ENCODE data around the gene MX2.
A peak's percentile ranks its signal among the peaks of the same experiment; 100 is the strongest.

MX2 gene

DNA sequence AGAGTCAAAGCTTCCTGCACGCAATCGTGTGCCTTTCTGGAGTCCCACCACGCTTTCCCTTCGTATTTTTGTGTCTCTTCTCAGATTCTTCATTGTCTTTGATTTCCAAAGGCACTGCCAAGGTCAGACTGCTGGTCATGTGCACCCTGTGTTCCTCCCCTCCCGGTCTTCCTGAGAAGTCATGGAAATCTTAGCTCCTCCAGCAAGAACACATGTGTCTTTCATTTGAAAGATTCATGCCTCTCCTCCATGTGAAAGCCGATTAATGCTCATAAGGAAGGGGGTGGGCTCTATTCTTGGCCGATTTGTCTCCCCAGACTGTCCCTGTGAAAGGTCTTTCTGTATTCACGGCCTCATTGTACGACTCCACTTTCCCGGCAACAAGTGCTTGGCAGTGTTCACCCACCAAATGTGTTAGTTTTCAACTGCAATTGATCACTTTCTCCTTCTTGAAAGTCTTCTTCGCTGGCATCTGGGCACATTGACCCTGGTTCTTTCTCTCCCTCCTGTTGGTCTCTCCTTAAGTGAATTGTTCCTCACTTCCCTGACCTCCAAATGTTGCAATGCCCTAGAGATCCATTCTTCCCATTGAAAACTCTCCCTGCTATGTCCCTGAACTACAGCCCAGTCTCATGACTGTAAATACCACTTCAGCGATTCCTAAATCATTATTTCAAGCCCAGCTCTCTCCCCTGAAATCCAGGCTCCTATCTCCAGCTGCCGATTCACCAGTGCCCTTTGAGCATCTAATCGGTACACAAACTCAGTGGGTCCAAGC is 25.4 kb downstream of the MX2 start:
- DNase-seq (ENCODE audit: low read depth) = peak; percentile 43
- TF ChIP-seq, protein P1, sequence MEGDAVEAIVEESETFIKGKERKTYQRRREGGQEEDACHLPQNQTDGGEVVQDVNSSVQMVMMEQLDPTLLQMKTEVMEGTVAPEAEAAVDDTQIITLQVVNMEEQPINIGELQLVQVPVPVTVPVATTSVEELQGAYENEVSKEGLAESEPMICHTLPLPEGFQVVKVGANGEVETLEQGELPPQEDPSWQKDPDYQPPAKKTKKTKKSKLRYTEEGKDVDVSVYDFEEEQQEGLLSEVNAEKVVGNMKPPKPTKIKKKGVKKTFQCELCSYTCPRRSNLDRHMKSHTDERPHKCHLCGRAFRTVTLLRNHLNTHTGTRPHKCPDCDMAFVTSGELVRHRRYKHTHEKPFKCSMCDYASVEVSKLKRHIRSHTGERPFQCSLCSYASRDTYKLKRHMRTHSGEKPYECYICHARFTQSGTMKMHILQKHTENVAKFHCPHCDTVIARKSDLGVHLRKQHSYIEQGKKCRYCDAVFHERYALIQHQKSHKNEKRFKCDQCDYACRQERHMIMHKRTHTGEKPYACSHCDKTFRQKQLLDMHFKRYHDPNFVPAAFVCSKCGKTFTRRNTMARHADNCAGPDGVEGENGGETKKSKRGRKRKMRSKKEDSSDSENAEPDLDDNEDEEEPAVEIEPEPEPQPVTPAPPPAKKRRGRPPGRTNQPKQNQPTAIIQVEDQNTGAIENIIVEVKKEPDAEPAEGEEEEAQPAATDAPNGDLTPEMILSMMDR (conservative IDR thresholded peaks at IDR 0.05; ENCODE audit: control insufficient read depth, insufficient read depth, low read depth, low read length) = no peak

DNA sequence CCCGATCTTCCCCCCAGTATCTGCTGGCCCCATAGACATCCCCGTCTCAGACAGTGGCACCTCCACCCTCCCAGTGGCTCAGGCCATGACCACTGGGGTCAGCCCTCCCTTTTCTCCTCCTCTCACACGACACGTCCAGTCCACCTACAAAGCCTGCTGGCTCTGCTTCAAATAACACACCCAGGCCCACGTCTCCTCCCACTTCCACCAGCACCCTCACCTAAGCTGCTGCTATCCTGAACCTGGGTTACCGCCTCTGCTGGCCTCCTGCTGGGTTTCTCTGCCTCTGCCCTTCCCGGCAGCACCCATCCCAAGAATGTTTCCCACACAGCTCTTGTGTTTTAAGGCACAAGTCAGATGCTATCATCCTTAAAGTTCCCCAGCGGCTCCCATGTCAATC is 26.0 kb downstream of the MX2 start:
- H3K4me3 ChIP-seq (ENCODE audit: control insufficient read depth, low read depth, low read length) = no peak overlapping the region
- DNase-seq (ENCODE audit: low read depth) = no peak
- TF ChIP-seq, protein P1 (conservative IDR thresholded peaks at IDR 0.05; ENCODE audit: control insufficient read depth, insufficient read depth, low read depth, low read length) = no peak

More for the DNA sequence above, 25.4 kb downstream of the MX2 start:
- H3K4me3 ChIP-seq (ENCODE audit: control insufficient read depth, low read depth, low read length) = no peak overlapping the region

DNA sequence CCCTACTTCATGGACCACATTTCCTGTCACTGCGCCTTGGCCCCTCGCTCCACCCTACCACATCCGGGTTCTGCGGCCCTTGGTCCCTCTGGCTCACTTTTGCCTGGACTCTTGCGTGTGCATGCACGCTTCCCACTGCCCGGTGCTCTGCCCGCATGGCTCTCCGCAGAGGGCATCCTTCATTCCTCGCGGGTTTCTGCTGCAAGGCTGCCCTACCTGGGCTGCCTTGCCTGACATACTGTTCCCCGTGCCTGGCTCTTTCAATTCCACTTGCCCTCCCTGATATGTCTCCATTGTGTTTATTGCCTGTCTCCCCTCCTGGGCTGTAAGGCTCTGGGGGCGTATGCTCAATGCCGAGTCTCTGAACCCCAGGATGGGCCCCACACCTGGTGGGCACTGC is 26.4 kb downstream of the MX2 start:
- TF ChIP-seq, protein P1 (conservative IDR thresholded peaks at IDR 0.05; ENCODE audit: control insufficient read depth, insufficient read depth, low read depth, low read length) = no peak

DNA sequence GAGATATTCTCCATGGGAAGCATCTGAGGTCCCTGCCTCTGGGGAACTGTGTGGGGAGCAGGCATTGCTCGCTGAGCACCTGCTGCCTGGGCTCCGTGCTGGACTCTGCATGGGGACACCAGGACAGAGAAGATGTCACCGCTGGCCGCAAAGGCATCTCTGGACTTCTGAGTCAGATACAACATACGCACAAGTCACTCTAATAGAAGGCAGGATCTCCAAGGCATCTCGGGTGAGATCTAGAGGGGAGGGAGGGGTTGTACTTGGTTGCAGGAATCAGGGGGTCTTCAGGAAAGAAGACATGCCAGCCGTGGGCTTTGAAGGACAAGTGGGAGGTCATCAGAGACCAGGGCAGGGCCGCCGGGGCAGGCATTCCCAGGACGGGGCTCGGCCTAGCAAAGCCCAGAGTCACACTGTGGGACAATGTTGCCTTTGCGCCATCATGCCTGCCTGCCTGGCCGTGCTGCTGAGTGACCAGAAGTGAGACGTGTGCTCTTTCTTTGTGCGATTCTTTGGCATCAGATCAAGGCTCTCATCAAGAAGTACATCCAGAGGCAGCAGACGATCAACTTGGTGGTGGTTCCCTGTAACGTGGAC is 28.3 kb downstream of the MX2 start:
- DNase-seq (ENCODE audit: low read depth) = no peak
- no peak overlapping the region for H3K4me3 ChIP-seq (ENCODE audit: control insufficient read depth, low read depth, low read length)
- TF ChIP-seq, protein P1 (conservative IDR thresholded peaks at IDR 0.05; ENCODE audit: control insufficient read depth, insufficient read depth, low read depth, low read length) = no peak

More for the DNA sequence above, 26.4 kb downstream of the MX2 start:
- H3K4me3 ChIP-seq (ENCODE audit: control insufficient read depth, low read depth, low read length) = no peak overlapping the region
- no peak for DNase-seq (ENCODE audit: low read depth)

DNA sequence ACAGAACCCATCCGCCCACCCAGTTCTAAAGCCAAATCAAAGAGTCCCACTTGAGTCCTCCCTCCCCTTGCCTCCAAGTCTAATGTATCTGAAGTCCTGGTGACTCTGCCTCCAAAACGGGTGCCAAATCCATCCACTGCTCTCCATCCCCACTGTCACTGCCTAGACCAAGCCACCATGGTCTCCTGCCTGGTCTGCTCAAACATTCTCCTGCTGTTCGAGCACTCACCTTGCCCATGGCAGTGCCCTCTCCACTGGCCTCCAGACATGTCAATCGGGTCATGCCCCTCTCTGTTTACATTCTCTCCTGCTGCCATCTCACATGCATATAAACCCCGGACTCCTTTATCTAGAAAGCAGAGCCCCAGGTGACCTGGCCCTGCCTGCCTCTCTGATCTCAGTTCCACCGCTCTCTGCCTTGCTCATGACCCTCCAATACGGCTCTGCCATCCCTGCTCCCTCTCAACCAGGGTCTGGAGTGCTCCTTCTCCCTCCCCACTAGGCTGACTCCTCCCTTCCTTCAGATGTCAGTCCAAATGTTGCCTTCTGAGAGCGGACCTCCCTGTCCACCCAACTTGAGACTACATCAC is 32.1 kb downstream of the MX2 start:
- DNase-seq (ENCODE audit: low read depth) = no peak
- TF ChIP-seq, protein P1 (conservative IDR thresholded peaks at IDR 0.05; ENCODE audit: control insufficient read depth, insufficient read depth, low read depth, low read length) = no peak

DNA sequence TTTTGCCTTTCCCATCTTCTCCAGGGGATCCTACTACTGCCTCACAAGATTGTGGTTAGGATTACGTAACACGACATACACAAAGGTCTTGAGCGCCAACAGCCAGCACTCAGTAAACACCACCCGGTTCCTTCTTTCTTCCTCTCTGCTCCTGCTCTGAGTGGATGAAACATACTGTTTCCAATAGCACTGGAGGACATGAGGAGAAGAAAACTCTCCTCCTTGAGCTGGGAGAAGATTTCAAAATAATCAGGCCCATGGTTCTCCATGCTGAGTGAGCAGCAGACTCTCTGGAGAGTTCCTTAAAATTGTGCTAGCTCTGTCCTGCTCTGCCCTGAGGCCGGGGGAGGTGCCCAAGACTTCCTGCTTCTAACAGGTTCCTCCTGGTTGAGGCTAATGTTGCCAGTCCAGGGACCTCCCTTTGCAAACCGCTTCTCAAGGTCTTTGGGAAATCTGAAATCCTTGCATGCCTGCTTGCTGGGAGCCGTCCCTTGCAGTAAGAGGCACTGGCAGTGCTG is 34.8 kb downstream of the MX2 start:
- H3K4me3 ChIP-seq (ENCODE audit: control insufficient read depth, low read depth, low read length) = no peak overlapping the region
- DNase-seq (ENCODE audit: low read depth) = peak; percentile 33
- TF ChIP-seq, protein P1 (conservative IDR thresholded peaks at IDR 0.05; ENCODE audit: control insufficient read depth, insufficient read depth, low read depth, low read length) = no peak

More for the DNA sequence above, 32.1 kb downstream of the MX2 start:
- H3K4me3 ChIP-seq (ENCODE audit: control insufficient read depth, low read depth, low read length) = no peak overlapping the region

Measured in fibroblast of mammary gland (primary cell).